A204.1 (cell line): ENCODE measurements around the gene MRGPRF.

Experiments used
- FAIRE-seq: peaks from 2 replicates; lab custom pipeline; 2012; peaks lifted over from hg19 to GRCh38; lab: Jason Lieb, UNC

MRGPRF gene

DNA sequence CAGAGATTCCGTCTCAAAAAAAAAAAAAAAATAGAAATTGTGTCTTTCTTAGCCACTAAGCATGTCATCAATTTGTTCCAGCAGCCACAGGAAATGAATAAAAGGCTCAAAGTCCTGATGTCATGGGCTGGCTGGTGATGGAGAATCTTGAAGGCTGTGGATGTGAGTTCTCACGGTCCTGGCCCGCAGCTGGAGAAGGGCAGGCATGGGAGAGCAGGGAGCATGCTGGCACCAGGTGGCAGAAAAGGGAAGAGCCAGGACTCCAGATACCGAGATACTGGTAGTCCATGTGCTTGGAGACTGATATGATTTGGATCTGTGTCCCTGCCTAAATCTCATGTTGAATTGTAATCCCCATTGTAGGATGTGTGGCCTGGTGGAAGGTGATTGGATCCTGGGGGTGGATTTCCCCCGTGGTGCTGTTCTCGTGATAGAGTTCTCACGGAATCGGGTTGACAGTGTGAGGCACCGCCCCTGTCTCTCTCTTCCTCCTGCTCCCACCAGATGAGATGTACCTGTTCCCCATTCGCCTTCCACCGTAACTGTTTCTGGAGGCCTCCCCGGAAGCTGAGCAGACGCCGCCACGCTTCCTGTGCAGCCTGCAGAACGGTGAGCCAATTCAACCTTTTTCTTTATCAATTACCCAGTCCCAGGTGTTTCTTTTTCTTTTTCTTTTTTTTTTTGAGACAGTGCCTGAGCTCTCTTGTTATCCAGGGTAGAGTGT, 50.4 kb downstream of the MRGPRF start:
- FAIRE-seq, result no peak

DNA sequence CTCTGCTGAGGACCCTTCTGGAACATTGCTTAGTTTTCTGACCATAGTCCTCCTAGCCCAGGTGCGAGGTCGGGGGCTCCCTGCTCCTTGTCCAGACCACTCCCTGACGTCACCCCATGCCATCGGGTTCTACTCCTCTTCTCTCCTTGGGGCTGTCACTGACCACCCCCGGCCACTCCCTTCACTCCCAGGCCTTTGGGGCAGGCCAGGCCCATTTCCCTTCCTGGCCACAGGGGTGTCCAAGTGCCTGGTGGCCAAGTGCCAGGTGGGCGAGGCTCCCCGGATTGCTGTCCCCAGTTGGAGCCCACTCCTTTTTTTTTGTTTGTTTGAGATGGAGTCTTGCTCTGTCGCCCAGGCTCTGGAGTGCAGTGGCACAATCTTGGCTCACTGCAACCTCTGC, 51.8 kb downstream of the MRGPRF start:
- no peak for FAIRE-seq

GRCh38 chr11:68960294-68961071, 52.6 kb downstream of the MRGPRF start:
- no peak for FAIRE-seq

DNA sequence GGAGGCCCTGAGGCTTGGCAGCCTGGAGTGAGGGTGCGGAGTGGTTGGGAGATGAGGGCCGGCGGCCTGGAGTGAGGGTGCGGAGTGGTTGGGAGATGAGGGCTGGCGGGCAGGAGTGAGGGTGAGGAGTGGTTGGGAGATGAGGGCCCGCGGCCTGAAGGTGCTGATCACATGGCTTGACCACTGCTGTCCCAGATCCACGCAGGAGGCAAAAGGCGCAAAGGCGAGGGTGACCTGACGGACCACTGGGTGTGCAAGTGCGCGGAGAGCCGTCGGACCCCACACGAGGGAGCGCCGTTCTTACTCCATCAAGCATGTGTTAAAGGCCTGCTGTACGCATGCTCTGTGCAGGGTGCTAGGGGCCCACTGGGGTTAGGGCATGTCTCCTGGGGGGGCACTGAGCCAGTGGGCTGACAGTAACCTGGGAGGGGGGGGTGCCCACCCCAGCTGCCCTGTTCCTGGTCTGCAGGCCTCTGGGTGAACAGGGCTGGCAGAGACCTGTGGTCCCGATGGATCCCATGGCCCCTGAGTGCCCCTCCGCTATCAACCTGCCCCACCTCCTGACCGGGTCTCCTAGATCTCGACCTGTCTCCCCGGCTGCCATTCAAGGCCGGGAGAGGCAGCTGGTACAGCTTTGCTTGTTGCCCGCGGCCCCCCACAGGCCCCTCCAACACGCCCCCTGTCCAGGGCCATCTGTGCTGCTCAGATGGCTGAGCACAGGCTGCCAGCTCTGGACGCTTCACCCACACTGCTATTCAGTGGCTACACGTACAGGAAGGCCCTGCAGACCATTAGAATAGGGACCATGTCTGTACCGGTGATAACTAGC, 53.4 kb downstream of the MRGPRF start:
- no peak for FAIRE-seq

DNA sequence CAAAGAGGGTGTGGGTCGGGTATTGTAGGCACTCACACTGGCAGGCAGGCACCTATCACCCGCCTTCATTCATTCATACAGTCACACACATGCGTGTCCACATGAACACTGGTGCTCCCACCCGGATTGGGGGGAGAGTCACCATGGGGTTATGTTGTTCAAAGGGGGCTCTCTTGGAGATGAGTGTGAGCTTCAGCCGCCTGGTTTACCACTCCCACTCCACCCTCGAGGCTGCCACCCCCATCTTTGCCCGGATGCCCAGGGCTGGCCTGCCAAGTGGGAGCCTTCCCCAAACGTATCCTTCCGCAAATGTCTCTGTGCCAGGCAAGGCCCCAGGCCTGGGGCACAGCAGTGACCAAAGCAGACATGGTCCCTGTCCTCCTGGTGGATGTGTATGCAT, 54.8 kb downstream of the MRGPRF start:
- FAIRE-seq, result no peak

GRCh38 chr11:68956547-68957254, 56.3 kb downstream of the MRGPRF start:
- FAIRE-seq, result no peak

- FAIRE-seq, result no peak
These were observed 56.9 kb downstream of the MRGPRF start for GRCh38 chr11:68956142-68956541.

DNA sequence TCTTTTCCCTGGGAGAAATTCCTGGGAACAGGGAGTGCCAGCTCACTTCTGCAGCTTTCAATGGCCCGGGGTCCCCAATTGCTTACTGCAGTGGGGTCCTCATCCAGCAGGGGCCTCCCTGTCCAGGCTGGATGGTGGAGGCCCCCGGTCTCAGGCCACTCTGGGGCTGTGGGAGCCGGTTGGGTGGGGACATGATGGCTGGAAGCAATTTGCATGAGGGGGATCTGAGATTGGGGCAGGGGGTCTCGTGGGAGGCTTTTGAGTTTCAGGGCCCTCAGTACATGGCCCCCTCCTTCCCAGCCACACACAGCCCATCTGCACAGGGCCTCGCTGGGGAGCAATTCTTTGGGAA, 57.5 kb downstream of the MRGPRF start:
- no peak for FAIRE-seq

GRCh38 chr11:68954836-68955606, 58.0 kb downstream of the MRGPRF start:
- FAIRE-seq, result no peak
